Activated naive CD8-positive, alpha-beta T cell (primary cell): Measurements from ENCODE around the gene LRG1.

Experiments
- H3K27ac Mint-ChIP-seq: one replicate; pipeline ENCODE4 v1.8.0; 2021; ENCODE audit warnings: mixed read lengths
- H3K27me3 Mint-ChIP-seq: one replicate; pipeline ENCODE4 v1.8.0; 2021; ENCODE audit warnings: mixed read lengths
- H3K36me3 Mint-ChIP-seq: one replicate; pipeline ENCODE4 v1.8.0; 2021; ENCODE audit warnings: mixed read lengths
- H3K4me1 Mint-ChIP-seq: one replicate; pipeline ENCODE4 v1.8.0; 2021; ENCODE audit warnings: low read depth, mixed read lengths
- H3K4me3 Mint-ChIP-seq: one replicate; pipeline ENCODE4 v1.8.0; 2021; ENCODE audit warnings: mild to moderate bottlenecking, mixed read lengths
- H3K9me3 Mint-ChIP-seq: one replicate; pipeline ENCODE4 v1.8.0; 2021; ENCODE audit warnings: low read depth, mixed read lengths

The LRG1 gene

DNA sequence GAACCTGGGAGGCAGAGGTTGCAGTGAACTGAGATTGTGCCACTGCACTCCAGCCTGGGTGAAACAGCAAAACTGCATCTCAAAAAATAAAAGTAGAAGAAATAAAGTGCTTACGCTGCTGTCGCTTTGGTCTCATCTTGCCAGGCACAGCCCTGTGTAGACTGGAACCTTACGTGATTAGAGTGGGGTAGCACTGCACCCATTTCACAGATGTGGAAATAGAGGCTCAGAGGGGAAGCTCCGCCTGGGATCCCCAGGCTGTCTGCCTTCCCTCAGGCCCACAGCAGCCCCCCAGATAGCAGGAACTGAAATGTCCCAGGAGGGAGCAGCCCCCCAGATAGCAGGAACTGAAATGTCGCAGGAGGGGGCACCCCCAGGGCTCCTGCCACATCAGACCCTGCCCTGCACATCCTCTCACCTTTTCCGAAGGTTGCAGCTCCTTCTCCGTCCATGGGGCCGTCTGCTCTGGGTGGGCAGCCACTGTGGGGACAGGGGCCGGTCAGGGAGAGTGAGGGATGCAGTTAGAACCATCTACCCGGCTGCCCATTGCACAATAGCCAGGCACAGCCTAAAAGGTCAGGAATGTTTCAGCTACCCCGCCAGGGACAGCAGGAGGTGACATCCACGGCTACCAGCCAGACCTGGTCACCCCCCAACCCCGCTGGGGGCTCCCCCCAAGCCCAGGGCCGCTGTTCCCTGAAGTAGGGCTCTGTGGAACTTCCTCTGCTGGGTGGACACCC lies 23.5 kb downstream of the LRG1 start:
- no peaks in the 10 kb centered on the region for H3K4me1 Mint-ChIP-seq
- H3K27ac Mint-ChIP-seq: no peak overlapping the region
- no peaks in the 10 kb centered on the region for H3K9me3 Mint-ChIP-seq
- H3K27me3 Mint-ChIP-seq: peaks cover 3% of the 10 kb centered on the region
- H3K36me3 Mint-ChIP-seq: no peaks in the 10 kb centered on the region
- no peak overlapping the region for H3K4me3 Mint-ChIP-seq

DNA sequence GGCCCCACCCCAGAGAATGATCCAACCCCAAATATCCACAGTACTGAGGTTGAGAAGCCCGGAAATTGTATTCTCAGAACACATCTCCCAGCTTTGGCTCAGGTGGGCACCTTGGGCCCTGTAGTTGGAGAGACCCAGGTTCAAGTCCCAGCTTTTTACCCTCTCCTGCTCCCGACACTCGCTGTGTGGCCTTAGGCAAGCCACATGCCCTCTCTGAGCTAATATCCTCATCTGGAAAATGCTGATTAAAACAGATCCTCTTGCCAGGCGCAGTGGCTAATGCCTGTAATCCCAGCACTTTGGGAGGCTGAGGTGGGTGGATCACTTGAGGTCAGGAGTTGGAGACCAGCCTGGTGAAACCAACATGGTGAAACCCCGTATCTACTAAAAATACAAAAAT lies 24.1 kb downstream of the LRG1 start:
- Mint-ChIP-seq H3K4me3 (no peak overlapping the region), H3K27ac (no peak overlapping the region), H3K4me1 (no peaks in the 10 kb centered on the region), H3K36me3 (no peaks in the 10 kb centered on the region), H3K27me3 (peaks cover 2% of the 10 kb centered on the region), H3K9me3 (no peaks in the 10 kb centered on the region)

DNA sequence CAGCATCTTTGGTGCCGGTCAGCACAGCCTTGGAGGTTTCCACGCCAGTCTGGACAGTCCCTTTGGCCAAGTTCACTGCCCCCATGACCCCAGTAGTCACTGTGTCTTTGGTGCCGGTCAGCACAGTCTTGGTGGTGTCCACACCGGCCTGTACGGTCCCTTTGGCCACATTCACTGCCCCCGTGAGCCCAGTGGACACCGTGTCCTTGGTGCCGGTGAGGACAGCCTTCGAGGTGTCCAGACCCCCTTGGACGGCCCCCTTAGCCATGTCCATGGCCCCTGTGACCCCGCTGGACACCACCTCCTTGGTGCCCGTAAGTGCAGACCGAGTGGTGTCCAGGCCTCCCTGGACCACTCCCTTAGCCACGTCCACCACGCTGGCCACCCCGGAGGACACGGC lies 26.6 kb downstream of the LRG1 start:
- no peak overlapping the region for H3K4me3 Mint-ChIP-seq
- no peaks in the 10 kb centered on the region for H3K9me3 Mint-ChIP-seq
- H3K27ac Mint-ChIP-seq: no peak overlapping the region
- no peaks in the 10 kb centered on the region for H3K27me3 Mint-ChIP-seq
- no peaks in the 10 kb centered on the region for H3K4me1 Mint-ChIP-seq
- no peaks in the 10 kb centered on the region for H3K36me3 Mint-ChIP-seq

DNA sequence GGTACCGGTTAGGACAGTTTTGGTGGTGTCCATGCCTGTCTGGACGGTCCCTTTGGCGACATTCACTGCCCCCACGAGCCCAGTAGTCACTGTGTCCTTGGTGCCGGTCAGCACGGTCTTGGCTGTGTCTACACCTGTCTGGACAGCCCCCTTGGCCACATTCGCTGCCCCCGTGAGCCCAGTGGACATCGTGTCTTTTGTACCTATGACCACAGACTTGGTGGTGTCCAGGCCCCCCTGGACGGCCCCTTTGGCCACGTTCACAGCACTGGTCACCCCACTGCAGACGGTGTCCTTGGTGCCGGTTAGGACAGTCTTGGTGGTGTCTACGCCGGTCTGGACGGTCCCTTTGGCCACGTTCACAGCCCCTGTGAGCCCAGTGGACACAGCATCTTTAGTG lies 27.8 kb downstream of the LRG1 start:
- H3K9me3 Mint-ChIP-seq: no peaks in the 10 kb centered on the region
- H3K36me3 Mint-ChIP-seq: no peaks in the 10 kb centered on the region
- H3K4me3 Mint-ChIP-seq: no peak overlapping the region
- no peaks in the 10 kb centered on the region for H3K27me3 Mint-ChIP-seq
- H3K4me1 Mint-ChIP-seq: no peaks in the 10 kb centered on the region
- no peak overlapping the region for H3K27ac Mint-ChIP-seq

DNA sequence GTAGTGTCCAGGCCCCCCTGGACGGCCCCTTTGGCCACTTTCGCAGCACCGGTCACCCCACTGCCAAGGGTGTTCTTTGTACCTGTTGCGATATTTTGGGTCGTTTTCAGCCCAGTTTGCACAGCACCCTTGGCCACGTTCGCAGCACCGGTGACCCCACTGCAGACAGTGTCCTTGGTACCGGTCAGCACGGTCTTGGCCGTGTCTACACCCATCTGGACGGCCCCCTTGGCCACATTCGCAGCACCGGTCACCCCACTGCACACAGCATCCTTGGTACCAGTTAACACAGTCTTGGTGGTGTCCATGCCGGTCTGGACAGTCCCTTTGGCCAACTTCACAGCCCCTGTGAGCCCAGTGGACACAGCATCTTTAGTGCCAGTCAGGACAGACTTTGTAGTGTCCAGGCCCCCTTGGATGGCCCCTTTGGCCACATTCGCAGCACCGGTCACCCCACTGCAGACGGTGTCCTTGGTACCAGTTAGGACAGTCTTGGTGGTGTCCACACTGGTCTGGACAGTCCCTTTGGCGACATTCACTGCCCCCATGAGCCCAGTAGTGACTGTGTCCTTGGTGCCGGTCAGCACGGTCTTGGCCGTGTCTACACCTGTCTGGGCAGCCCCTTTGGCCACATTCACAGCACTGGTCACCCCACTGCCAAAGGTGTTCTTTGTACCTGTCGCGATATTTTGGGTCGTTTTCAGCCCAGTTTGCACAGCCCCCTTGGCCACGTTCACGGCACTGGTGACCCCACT lies 28.4 kb downstream of the LRG1 start:
- Mint-ChIP-seq H3K4me1 (no peaks in the 10 kb centered on the region), H3K27ac (no peak overlapping the region), H3K9me3 (no peaks in the 10 kb centered on the region), H3K36me3 (no peaks in the 10 kb centered on the region), H3K27me3 (no peaks in the 10 kb centered on the region), H3K4me3 (no peak overlapping the region)

DNA sequence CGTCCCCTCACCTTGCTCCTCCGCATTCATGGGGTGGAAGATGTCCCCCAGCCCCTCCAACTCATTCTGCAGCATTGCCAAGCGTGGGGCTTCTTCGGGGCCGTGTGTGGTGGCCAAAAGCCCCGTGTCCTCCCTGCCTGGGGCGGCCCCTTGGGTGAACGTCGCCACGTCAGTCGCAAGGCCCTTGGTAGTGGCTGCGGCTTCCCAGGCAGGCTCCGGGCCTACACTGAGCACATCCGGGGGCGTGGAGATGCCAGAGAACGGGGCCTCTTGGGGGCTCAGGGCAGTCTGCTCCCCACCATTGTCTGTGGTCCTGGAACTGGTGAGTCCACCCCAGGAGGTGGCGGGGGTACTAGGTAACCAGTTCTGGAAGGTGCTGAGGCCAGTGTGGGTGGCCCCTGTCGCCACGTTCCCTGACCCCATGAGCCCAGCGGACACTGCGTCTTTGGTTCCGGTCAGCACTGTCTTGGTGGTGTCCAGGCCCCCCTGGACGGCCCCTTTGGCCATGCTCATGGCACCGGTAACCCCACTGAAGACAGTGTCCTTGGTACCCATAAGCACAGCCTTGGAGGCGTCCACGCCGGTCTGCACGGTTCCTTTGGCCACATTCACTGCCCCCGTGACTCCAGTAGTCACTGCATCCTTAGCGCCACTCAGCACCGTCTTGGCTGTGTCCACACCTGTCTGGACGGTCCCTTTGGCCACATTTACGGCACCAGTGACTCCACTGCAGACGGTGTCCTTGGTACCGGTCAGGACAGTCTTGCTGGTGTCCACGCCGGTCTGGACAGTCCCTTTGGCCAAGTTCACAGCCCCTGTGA lies 29.2 kb downstream of the LRG1 start:
- H3K27ac Mint-ChIP-seq: no peak overlapping the region
- no peaks in the 10 kb centered on the region for H3K9me3 Mint-ChIP-seq
- H3K36me3 Mint-ChIP-seq: peaks cover 3% of the 10 kb centered on the region
- H3K4me3 Mint-ChIP-seq: no peak overlapping the region
- H3K27me3 Mint-ChIP-seq: no peaks in the 10 kb centered on the region
- H3K4me1 Mint-ChIP-seq: no peaks in the 10 kb centered on the region

DNA sequence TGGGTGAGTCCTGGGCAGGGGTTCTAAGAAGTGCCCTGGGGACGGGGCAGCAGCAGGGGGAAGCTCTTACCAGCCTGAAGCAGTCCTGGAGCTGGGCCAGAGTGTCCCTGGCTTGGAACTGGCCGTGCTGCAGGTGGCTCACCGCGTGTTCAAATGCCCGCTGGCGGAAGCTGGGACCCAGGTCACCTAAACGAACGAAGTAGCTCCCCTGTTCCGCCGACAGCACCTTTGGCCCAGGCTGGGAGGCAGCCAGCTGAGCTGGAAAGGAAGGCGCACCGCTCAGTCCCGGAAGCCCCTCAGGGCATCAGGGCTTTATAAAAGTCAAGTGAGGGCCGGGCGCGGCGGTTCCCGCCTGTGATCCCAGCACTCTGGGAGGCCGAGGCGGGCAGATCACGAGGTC lies 31.1 kb downstream of the LRG1 start:
- Mint-ChIP-seq H3K9me3 (no peaks in the 10 kb centered on the region), H3K4me1 (no peaks in the 10 kb centered on the region), H3K36me3 (peaks cover 6% of the 10 kb centered on the region), H3K4me3 (no peak overlapping the region), H3K27me3 (no peaks in the 10 kb centered on the region), H3K27ac (no peak overlapping the region)

DNA sequence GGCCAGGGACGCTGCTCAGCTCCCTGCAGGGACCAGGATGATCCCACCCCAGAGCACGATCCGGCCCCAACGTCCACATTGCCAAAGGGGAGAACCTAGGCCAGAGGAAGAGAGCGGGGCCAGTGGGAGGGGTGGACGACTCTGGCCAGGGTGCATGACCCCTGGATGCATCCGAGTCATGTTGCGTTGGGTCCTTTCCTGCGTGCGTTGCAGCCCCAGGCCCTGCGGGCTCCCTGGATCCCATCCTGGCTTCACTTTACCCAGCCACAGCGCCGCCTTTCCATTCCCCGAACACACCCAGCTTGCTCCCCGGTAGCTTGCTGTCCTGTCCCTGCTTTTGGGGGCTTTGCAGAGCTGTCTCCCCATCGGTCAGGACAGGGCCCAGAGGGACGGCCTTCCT lies 32.0 kb downstream of the LRG1 start:
- Mint-ChIP-seq H3K27ac (no peak overlapping the region), H3K27me3 (no peaks in the 10 kb centered on the region), H3K9me3 (no peaks in the 10 kb centered on the region), H3K4me3 (no peak overlapping the region), H3K36me3 (peaks cover 6% of the 10 kb centered on the region), H3K4me1 (no peaks in the 10 kb centered on the region)

DNA sequence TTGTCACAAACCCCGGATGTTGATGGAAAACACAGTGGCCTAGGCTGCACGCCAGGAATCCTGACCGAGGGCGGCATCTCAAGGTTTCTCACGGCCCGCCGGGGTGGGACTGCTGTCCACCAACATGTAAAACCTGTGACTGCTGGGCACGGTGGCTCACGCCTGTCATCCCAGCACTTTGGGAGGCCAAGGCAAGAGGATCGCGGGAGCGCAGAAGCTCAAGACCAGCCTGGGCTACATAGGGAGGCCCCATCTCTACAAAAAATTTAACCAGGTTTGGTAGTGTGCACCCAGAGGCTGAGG lies 32.7 kb downstream of the LRG1 start:
- H3K4me1 Mint-ChIP-seq: no peaks in the 10 kb centered on the region
- H3K27me3 Mint-ChIP-seq: no peaks in the 10 kb centered on the region
- H3K36me3 Mint-ChIP-seq: peaks cover 6% of the 10 kb centered on the region
- no peaks in the 10 kb centered on the region for H3K9me3 Mint-ChIP-seq
- H3K27ac Mint-ChIP-seq: no peak overlapping the region
- H3K4me3 Mint-ChIP-seq: no peak overlapping the region

DNA sequence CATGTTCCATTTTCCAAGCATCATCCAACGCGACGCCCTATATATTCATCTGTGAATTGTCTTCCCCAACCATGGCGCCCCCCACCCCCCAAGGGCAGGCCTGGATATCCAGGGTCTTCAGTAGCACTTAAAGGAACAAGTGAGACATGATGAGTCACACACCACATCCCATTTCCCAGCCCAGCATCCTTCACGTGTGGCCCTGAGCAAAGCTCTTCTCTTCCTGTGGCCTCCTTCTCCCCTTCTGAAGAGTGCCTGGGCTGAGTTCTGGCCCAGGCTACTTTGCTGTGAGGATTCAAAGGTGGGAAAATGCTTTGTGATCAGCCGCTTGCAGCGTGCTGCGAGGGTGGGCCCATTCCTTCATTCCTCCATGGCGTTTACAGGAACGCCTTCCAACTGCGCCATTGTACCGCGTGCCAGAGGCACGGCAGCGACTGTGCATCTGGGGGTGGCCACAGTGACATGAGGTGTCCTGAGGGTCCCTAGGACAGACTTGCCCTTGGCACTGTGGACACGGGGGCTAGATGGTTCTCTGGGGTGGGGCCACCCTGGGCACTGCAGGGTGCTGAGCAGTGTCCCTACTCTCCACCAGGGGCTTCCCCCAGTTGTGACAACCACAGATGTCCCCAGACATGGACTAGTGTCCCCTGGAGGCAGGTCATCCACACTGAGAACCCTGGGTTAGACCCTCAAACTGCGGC lies 33.2 kb downstream of the LRG1 start:
- no peaks in the 10 kb centered on the region for H3K27me3 Mint-ChIP-seq
- peaks cover 6% of the 10 kb centered on the region for H3K36me3 Mint-ChIP-seq
- H3K4me1 Mint-ChIP-seq: no peaks in the 10 kb centered on the region
- H3K9me3 Mint-ChIP-seq: no peaks in the 10 kb centered on the region
- no peak overlapping the region for H3K4me3 Mint-ChIP-seq
- H3K27ac Mint-ChIP-seq: no peak overlapping the region

DNA sequence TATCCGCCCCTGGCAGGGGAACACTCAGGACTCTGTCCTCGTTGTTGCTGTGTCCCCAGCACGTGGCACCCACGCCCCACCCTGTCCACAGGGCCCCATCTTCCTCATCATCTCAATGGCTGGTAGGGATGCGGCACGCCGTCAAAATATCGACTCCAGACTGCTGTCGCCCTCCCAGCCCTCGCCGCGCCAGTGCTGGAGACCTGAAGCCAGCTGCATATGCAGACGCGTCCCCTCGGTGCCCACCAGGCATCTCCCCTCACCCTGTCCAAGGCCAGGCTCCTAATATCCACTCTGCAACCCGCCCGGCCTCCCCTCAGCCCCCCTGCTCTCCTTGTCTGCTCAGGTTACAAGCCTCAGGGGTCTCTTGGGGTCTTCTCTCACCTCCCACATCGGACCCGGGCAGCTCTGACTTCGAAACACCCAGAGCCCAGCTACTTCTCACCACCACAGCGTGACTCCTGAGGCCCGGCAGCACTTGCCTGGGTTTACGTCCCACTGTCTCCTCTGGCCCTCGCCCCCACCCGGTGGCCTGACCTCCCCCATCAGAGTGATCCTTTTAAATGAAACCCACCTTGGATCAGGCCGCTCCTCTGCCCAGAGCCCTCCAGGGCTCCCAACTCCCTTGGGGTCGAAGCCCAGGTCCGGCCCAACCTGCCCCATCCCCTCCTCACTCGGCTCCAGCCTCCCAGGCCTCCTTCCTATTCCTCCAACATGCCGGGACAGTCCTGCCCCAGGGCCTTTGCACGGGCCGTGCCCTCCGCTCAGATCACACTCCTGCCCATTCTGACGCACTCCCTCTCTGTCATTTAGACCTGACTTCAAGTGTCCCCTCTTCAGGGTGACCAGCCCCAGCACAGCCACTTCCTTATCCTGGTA lies 34.0 kb downstream of the LRG1 start:
- no peak overlapping the region for H3K4me3 Mint-ChIP-seq

DNA sequence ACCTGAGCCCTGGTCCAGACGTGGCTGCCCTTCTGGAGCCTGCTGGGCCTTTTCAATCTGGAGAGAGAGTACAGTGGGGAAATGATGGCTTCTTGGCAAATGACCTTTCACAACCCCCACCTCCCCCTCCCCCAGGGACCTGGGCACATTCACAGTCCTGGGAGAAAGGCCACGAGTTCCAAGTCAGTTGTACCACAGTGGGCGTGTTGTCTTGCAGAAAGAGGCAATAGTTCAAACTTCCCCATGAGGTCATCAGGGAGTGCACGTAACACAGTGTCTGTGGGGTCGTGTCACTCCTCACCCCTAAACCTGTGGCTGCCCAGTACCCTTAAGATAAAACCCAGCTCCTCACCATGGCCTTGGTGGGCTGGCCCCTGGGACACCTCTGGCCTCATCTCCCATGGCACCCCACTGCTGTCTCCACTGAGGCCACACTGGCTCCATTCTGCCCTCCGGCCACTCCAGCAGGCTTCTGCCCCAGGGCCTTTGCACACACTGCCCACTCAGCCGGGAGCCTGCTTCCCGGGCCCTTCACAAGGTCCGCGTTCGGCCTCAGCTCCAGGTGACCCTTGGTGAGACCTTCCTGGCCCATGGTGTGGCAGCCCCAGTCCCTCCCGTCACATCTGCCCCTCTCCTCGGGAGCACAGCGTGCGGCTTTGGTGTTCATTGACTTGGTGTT lies 34.8 kb downstream of the LRG1 start:
- Mint-ChIP-seq H3K27ac (no peak overlapping the region), H3K4me3 (no peak overlapping the region), H3K9me3 (no peaks in the 10 kb centered on the region), H3K27me3 (no peaks in the 10 kb centered on the region), H3K4me1 (no peaks in the 10 kb centered on the region), H3K36me3 (peaks cover 6% of the 10 kb centered on the region)

More for the DNA sequence above, 34.0 kb downstream of the LRG1 start:
- no peaks in the 10 kb centered on the region for H3K9me3 Mint-ChIP-seq
- no peak overlapping the region for H3K27ac Mint-ChIP-seq
- H3K36me3 Mint-ChIP-seq: peaks cover 6% of the 10 kb centered on the region
- no peaks in the 10 kb centered on the region for H3K4me1 Mint-ChIP-seq
- H3K27me3 Mint-ChIP-seq: no peaks in the 10 kb centered on the region

DNA sequence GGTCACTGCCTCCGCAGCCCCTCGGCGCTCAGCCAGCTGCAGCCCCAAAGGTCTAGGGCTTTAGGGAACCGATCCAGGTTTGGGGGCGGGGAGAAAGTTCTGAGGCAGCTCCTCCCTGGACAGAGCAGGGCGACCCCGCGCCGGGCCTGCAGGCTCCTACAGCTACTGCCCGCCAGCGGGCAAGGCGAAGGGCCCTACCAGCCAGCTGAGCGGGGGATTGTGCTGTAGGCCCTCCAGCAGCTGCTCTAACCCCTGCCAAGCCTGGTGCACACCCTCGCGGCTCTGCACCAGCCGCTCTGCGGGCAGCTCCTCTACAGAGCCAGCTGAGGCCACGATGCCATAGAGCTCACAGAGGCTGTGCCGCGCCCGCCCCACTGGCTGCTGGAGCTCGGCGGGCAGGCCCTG lies 35.5 kb downstream of the LRG1 start:
- H3K4me1 Mint-ChIP-seq: no peaks in the 10 kb centered on the region
- peaks cover 6% of the 10 kb centered on the region for H3K36me3 Mint-ChIP-seq
- H3K27ac Mint-ChIP-seq: no peak overlapping the region
- H3K9me3 Mint-ChIP-seq: no peaks in the 10 kb centered on the region
- no peak overlapping the region for H3K4me3 Mint-ChIP-seq
- H3K27me3 Mint-ChIP-seq: no peaks in the 10 kb centered on the region

DNA sequence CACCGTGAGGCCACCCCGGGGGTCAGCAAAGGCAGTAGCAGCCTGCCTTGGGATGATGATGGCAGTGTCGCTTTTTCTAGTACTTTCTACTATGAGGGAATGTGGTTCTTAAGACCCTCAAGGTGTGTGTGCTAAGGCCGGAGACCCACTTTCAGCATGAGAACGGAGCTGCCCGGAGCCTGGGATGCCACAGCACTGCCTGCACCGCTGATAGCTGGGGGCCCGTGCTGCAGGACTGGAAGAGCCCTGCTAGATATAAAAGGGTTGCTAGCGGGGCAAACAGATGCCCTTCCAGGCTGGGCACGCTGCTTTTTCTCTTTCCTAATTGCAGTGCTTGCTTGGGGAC lies 36.0 kb downstream of the LRG1 start:
- H3K27ac Mint-ChIP-seq: no peak overlapping the region

More for the DNA sequence above, 36.0 kb downstream of the LRG1 start:
- Mint-ChIP-seq H3K4me1 (no peaks in the 10 kb centered on the region), H3K27me3 (no peaks in the 10 kb centered on the region), H3K36me3 (peaks cover 6% of the 10 kb centered on the region), H3K4me3 (no peak overlapping the region), H3K9me3 (no peaks in the 10 kb centered on the region)
